HEK293T (cell line): ENCODE measurements around the gene RRAS2.
"Not testable (repeated sequence)": the region's sequence is repeated elsewhere in the genome, so short reads cannot be mapped to it uniquely, and the experiment has no call there.

ENCODE experiments used
- CTCF ChIA-PET: fragments of 350-600 bp; formaldehyde crosslinking; extraction: SDS; loops from one replicate; lab custom pipeline; 2021; ENCODE audit warnings: antibody characterized with exemption, inconsistent platforms; lab: Yijun Ruan, JAX
- POLR2A ChIA-PET: fragments of 350-600 bp; formaldehyde crosslinking; extraction: SDS; loops from one replicate; lab custom pipeline; 2020; ENCODE audit warnings: antibody characterized with exemption, inconsistent platforms; lab: Yijun Ruan, JAX
- DNase-seq: peaks from one replicate; pipeline ENCODE4 v3.0.0; 2012; ENCODE audit warnings: mixed read lengths; ENCODE audit errors: extremely low spot score
- ARNT ChIP-seq: fragments of 450-650 bp; IDR thresholded peaks from 2 replicates; pipeline ENCODE4 v1.6.1; 2017; ENCODE audit warnings: mild to moderate bottlenecking
- BHLHE40 ChIP-seq: fragments of 450-650 bp; IDR thresholded peaks from 2 replicates; pipeline ENCODE4 v1.6.1; 2016; ENCODE audit warnings: mild to moderate bottlenecking, moderate library complexity, borderline replicate concordance
- CTBP1 ChIP-seq: fragments of 450-650 bp; IDR thresholded peaks from 2 replicates; pipeline ENCODE4 v1.6.1; 2016; ENCODE audit warnings: borderline replicate concordance
- ELF4 ChIP-seq: fragments of 450-650 bp; IDR thresholded peaks from 2 replicates; pipeline ENCODE4 v1.6.1; 2017; ENCODE audit warnings: antibody characterized with exemption
- FOXA1 ChIP-seq: fragments of 450-650 bp; IDR thresholded peaks from 2 replicates; pipeline ENCODE4 v1.6.1; 2016; ENCODE audit warnings: mild to moderate bottlenecking
- FOXK2 ChIP-seq: fragments of 450-650 bp; IDR thresholded peaks from 2 replicates; pipeline ENCODE4 v1.6.1; 2016; ENCODE audit warnings: mild to moderate bottlenecking
- FOXM1 ChIP-seq: fragments of 450-650 bp; IDR thresholded peaks from 2 replicates; pipeline ENCODE4 v1.6.1; 2017; ENCODE audit warnings: mild to moderate bottlenecking, borderline replicate concordance
- HDGF ChIP-seq: fragments of 450-650 bp; IDR thresholded peaks from 2 replicates; pipeline ENCODE4 v1.6.1; 2017; ENCODE audit warnings: antibody characterized with exemption, borderline replicate concordance
- L3MBTL2 ChIP-seq: fragments of 450-650 bp; conservative IDR thresholded peaks from 2 replicates; pipeline ENCODE4 v1.6.1; 2016; ENCODE audit warnings: mild to moderate bottlenecking
- LEF1 ChIP-seq: fragments of 450-650 bp; IDR thresholded peaks from 2 replicates; pipeline ENCODE4 v1.6.1; 2017; ENCODE audit warnings: mild to moderate bottlenecking, borderline replicate concordance
- NFRKB ChIP-seq: fragments of 450-650 bp; IDR thresholded peaks from 2 replicates; pipeline ENCODE4 v1.6.1; 2016; ENCODE audit warnings: mild to moderate bottlenecking, moderate library complexity
- PKNOX1 ChIP-seq: fragments of 450-650 bp; IDR thresholded peaks from 2 replicates; pipeline ENCODE4 v1.6.1; 2016
- SP1 ChIP-seq: fragments of 450-650 bp; IDR thresholded peaks from 2 replicates; pipeline ENCODE4 v1.6.1; 2017
- SUZ12 ChIP-seq: fragments of 450-650 bp; IDR thresholded peaks from 2 replicates; pipeline ENCODE4 v1.6.1; 2016; ENCODE audit warnings: mild to moderate bottlenecking
- TARDBP ChIP-seq: fragments of 450-650 bp; IDR thresholded peaks from 2 replicates; pipeline ENCODE4 v1.6.1; 2016
- ZNF384 ChIP-seq: fragments of 450-650 bp; IDR thresholded peaks from 2 replicates; pipeline ENCODE4 v1.6.1; 2016

Gene RRAS2

GRCh38 chr11:14357881-14358728 is 878 bp downstream of the RRAS2 start:
- TF ChIP-seq PKNOX1 = no peak
- TF ChIP-seq L3MBTL2 = peak; percentile 63
- TF ChIP-seq LEF1 = no peak
- CTCF ChIA-PET = interaction anchor here (1.2 kb wide), 1 partner anchor 50 kb away, joined by 5 read pairs; no protein-coding TSS in a partner anchor
- POLR2A ChIA-PET = interaction anchor here (0.6 to 1.0 kb wide), 4 partner anchors 12 to 57 kb away, joined by 3 read pairs; no protein-coding TSS in a partner anchor
- peak; percentile 65 for DNase-seq

GRCh38 chr11:14356342-14356741 is 2.6 kb downstream of the RRAS2 start:
- TF ChIP-seq ARNT (no peak), SUZ12 (no peak), FOXM1 (no peak), L3MBTL2 (no peak), ZNF384 (no peak), SP1 (no peak), PKNOX1 (no peak), BHLHE40 (no peak), TARDBP (no peak), CTBP1 (no peak), ELF4 (no peak), NFRKB (no peak), LEF1 (no peak), FOXA1 (no peak), HDGF (no peak), FOXK2 (no peak)
- CTCF ChIA-PET = no interaction called here
- POLR2A ChIA-PET = no interaction called here
- no peak for DNase-seq

- POLR2A ChIA-PET, CTCF ChIA-PET, DNase-seq: not testable (repeated sequence)
Observed at GRCh38 chr11:14354604-14355003, 4.4 kb downstream of the RRAS2 start.

- no peak for DNase-seq
- no peak for TF ChIP-seq FOXA1
- no peak for TF ChIP-seq ARNT
- no peak for TF ChIP-seq ELF4
- no peak for TF ChIP-seq NFRKB
- TF ChIP-seq L3MBTL2 = no peak
- TF ChIP-seq CTBP1 = no peak
- TF ChIP-seq ZNF384 = no peak
- TF ChIP-seq FOXM1 = no peak
- TF ChIP-seq TARDBP = no peak
- no peak for TF ChIP-seq BHLHE40
- TF ChIP-seq SP1 = no peak
- TF ChIP-seq FOXK2 = no peak
- TF ChIP-seq HDGF = no peak
- ChIA-PET CTCF (interaction anchor here (0.6 kb wide), 1 partner anchor 10 kb away, joined by 3 read pairs; no protein-coding TSS in a partner anchor), POLR2A (no interaction called here)
Observed at GRCh38 chr11:14350716-14351238, 8.2 kb downstream of the RRAS2 start.

GRCh38 chr11:14350215-14350614 is 8.8 kb downstream of the RRAS2 start:
- POLR2A ChIA-PET = no interaction called here
- CTCF ChIA-PET = interaction anchor here (0.6 kb wide), 1 partner anchor 11 kb away, joined by 3 read pairs; no protein-coding TSS in a partner anchor
- DNase-seq = no peak
- TF ChIP-seq FOXA1 (no peak), CTBP1 (no peak), FOXM1 (no peak), ARNT (no peak), ELF4 (no peak), LEF1 (no peak), NFRKB (no peak), SP1 (no peak), TARDBP (no peak), ZNF384 (no peak), FOXK2 (no peak), HDGF (no peak), BHLHE40 (no peak), SUZ12 (no peak), PKNOX1 (no peak), L3MBTL2 (no peak)

GRCh38 chr11:14347991-14348390 is 11.0 kb downstream of the RRAS2 start:
- TF ChIP-seq NFRKB (no peak), CTBP1 (no peak), FOXM1 (no peak), ARNT (no peak), BHLHE40 (no peak), PKNOX1 (no peak), SP1 (no peak), L3MBTL2 (no peak), ELF4 (no peak), HDGF (no peak), FOXK2 (no peak), ZNF384 (no peak), SUZ12 (no peak), FOXA1 (no peak), TARDBP (no peak), LEF1 (no peak)
- ChIA-PET POLR2A (no interaction called here), CTCF (no interaction called here)
- no peak for DNase-seq
